SH-SY5Y (cell line): ENCODE data around the gene C19orf33.

Experiments
- GATA2 ChIP-seq: IDR thresholded peaks from 2 replicates; pipeline ENCODE4 v1.6.1; 2011; ENCODE audit warnings: mild to moderate bottlenecking, low read depth, low read length
- GATA3 ChIP-seq: IDR thresholded peaks from 2 replicates; pipeline ENCODE4 v1.6.1; 2011; ENCODE audit warnings: low read depth, mild to moderate bottlenecking, low read length, moderate library complexity

- TF ChIP-seq GATA3 (no peak), GATA2 (no peak)
Measured at GRCh38 chr19:38331728-38332127, 27.7 kb downstream of the C19orf33 start.
